ENCODE results near the gene L3MBTL3.

The L3MBTL3 gene

DNA sequence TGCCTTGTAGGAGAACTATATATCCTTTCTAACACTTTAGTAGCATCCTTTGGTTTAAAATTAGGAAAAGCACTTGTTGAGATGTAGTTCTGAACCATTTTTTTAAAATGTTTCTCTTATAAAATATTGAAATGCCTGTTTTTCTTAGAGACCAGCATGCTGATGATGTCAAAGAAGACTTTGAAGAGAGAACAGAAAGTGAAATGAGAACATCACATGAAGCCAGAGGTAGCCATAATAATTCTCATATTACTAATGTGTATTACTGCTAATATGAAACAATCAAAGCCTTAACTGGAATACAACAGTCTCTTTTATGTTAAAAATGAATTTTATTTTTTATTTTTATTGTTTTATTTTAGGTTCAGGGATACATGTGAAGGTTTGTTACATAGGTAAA is 102.3 kb downstream of the L3MBTL3 start:
- no peak overlapping the region for H3K27ac ChIP-seq
- TF ChIP-seq, protein P1, sequence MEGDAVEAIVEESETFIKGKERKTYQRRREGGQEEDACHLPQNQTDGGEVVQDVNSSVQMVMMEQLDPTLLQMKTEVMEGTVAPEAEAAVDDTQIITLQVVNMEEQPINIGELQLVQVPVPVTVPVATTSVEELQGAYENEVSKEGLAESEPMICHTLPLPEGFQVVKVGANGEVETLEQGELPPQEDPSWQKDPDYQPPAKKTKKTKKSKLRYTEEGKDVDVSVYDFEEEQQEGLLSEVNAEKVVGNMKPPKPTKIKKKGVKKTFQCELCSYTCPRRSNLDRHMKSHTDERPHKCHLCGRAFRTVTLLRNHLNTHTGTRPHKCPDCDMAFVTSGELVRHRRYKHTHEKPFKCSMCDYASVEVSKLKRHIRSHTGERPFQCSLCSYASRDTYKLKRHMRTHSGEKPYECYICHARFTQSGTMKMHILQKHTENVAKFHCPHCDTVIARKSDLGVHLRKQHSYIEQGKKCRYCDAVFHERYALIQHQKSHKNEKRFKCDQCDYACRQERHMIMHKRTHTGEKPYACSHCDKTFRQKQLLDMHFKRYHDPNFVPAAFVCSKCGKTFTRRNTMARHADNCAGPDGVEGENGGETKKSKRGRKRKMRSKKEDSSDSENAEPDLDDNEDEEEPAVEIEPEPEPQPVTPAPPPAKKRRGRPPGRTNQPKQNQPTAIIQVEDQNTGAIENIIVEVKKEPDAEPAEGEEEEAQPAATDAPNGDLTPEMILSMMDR (IDR thresholded peaks at IDR 0.05) = no peak
- no peak for TF ChIP-seq ZFX (IDR thresholded peaks at IDR 0.05; ENCODE audit: borderline replicate concordance)

DNA sequence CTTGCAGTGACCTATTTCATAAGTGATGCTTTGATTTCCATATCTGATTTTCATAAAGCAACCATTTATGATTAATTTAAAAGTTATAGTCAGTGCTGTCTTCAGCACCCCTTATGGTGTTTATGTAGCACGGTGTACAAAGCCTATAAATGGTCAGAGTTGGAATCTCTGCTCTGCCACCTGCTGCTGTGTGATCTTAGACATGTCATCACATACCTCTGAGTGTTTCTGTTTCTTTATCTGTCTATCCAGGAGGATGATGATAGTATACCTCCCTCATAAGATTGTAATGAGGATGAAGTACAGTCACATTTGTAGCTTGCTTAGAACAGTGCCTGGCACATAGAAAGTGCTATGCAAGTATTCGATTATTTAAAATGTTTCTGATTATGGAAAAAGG is 103.9 kb downstream of the L3MBTL3 start:
- H3K27ac ChIP-seq = no peak overlapping the region
- TF ChIP-seq ZFX (IDR thresholded peaks at IDR 0.05; ENCODE audit: borderline replicate concordance) = no peak
- TF ChIP-seq, protein P1 (IDR thresholded peaks at IDR 0.05) = no peak

DNA sequence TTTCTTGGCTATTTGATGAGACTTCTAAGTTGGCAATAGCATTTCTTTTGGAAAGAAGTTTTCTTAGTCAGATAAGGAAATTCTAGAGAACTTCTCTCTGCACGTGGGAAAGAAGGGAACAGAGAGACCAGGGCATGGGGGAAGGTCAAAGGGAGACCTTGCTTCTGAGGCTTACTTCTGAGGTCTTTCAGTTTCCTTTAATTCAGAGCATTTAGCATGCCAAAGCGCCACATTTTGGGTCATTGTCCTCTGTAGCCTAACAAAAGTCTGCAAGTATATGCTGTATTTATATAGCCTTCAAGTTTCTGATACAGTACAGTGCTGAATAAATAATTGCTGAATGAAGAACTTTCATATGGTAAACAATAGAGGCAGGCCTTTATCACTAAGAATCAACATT is 108.8 kb downstream of the L3MBTL3 start:
- TF ChIP-seq ZFX (IDR thresholded peaks at IDR 0.05; ENCODE audit: borderline replicate concordance) = no peak
- TF ChIP-seq, protein P1 (IDR thresholded peaks at IDR 0.05) = no peak
- H3K27ac ChIP-seq = no peak overlapping the region

DNA sequence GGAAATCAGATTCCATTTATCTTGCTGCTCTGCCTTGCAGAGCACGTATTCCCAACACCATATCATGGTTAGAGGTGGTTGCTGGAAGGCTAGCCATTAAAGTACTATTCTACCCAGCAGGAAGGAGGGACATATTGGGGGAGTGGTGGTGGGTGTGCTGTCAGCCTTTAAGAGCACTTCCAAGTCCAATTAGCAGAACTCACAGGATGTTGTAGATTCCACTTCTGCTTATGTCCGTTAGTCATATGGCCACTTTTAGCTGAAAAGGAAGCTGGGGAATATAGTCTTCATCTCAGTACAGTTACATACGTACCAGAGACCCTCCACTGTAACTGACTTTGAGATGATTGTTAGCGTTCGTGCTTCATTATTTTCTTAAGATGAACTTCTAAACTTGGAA is 109.9 kb downstream of the L3MBTL3 start:
- TF ChIP-seq ZFX (IDR thresholded peaks at IDR 0.05; ENCODE audit: borderline replicate concordance) = no peak
- TF ChIP-seq, protein P1 (IDR thresholded peaks at IDR 0.05) = no peak
- no peak overlapping the region for H3K27ac ChIP-seq

DNA sequence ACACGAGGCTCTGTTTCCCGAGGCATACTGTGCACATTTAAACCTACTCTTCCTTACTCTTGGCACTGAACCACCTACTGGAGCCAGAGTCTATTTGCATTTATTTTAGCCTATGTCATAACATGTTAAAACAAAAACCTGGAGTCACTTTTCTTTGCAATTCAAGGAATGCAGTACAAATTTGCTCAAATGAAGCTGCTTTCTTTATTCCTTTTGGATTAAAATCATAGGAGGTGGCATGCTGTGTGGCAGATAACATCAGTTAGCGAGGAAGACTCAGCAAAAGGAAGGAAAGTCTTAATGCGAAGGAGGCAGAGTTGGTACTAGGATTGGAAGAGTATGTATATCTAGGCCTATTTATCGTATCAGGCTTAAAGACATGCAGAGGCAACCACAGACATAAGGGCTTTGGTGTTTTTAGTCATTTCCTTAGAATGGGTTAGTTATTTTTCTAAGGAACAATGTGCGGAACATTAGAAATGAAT is 111.4 kb downstream of the L3MBTL3 start:
- no peak overlapping the region for H3K27ac ChIP-seq
- TF ChIP-seq ZFX (IDR thresholded peaks at IDR 0.05; ENCODE audit: borderline replicate concordance) = no peak
- TF ChIP-seq, protein P1 (IDR thresholded peaks at IDR 0.05) = no peak

DNA sequence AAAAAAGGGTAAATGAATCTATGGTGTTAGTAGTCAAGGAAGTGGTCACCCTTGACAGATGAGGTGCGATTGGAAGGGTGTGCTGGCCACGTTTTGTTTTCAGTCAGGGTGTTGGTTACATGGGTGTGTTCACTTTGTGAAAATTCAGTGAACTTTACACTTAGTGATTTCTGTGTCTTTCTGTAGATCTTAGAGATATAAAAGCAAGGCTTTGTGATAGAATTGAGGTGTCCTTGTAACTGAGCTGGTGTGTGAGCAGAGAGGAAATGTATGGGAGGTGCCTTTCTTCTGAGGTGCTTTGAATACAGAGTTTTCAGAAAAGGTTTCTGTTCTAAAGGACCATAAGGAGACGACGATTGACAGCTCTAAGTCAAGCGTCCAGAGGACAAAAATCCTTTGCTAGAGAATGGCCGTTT is 113.9 kb downstream of the L3MBTL3 start:
- no peak overlapping the region for H3K27ac ChIP-seq
- TF ChIP-seq ZFX (IDR thresholded peaks at IDR 0.05; ENCODE audit: borderline replicate concordance) = no peak
- TF ChIP-seq, protein P1 (IDR thresholded peaks at IDR 0.05) = no peak

DNA sequence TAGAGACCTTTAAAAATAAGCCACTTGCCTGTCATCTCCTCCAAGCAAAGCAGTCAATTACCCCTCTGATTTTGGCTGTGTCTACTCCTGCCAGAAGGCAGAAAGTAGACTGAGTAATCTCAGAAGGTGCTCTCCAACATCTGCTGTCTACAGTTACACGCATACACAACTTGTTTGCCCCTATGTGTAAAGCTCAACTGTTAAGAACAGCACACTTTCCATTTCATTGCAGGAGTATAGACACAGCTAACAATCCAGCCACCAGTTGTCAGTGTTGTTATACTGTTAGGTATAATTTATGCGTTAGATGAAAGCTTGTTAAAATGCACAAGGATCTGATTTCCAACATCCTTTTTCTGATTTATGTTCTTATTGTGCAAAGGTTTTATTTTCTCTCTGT is 116.2 kb downstream of the L3MBTL3 start:
- TF ChIP-seq ZFX (IDR thresholded peaks at IDR 0.05; ENCODE audit: borderline replicate concordance) = no peak
- TF ChIP-seq, protein P1 (IDR thresholded peaks at IDR 0.05) = no peak
- H3K27ac ChIP-seq = no peak overlapping the region

Data from 22Rv1 (cell line).